Mesendoderm (in vitro differentiated cells): ENCODE results near the gene ZMYND8.

ENCODE experiments used
- DNase-seq: peaks from one replicate; pipeline ENCODE4 v3.0.0; 2013
- H2AK5ac ChIP-seq: 2 replicates; pipeline ENCODE4 v1.6.1; 2013; ENCODE audit warnings: low read length, inconsistent platforms
- H2BK120ac ChIP-seq: 2 replicates; pipeline ENCODE4 v1.6.1; 2013; ENCODE audit warnings: low read depth, mild to moderate bottlenecking, low read length, moderate library complexity, mixed read lengths
- H2BK15ac ChIP-seq: replicated peaks from 2 replicates; pipeline ENCODE4 v1.6.1; 2013; ENCODE audit warnings: low read depth, mild to moderate bottlenecking, moderate library complexity
- H2BK5ac ChIP-seq: 2 replicates; pipeline ENCODE4 v1.6.1; 2013; ENCODE audit warnings: low read length, inconsistent platforms
- H3K18ac ChIP-seq: 2 replicates; pipeline ENCODE4 v1.6.1; 2013; ENCODE audit warnings: mild to moderate bottlenecking, low read length, mixed read lengths
- H3K23ac ChIP-seq: one replicate; pipeline ENCODE4 v1.6.1; 2013; ENCODE audit warnings: low read length
- H3K27ac ChIP-seq: 2 replicates; pipeline ENCODE4 v1.5.1; 2013; ENCODE audit warnings: low read depth, mild to moderate bottlenecking, inconsistent platforms, low read length, moderate library complexity
- H3K27me3 ChIP-seq: 2 replicates; pipeline ENCODE4 v1.6.1; 2013; ENCODE audit warnings: low read length, control low read depth, mild to moderate bottlenecking, inconsistent platforms; ENCODE audit not compliant: insufficient read depth, poor library complexity
- H3K36me3 ChIP-seq: 2 replicates; pipeline ENCODE4 v1.6.1; 2013; ENCODE audit warnings: low read length, inconsistent platforms; ENCODE audit not compliant: control insufficient read depth, insufficient read depth
- H3K4ac ChIP-seq: one replicate; pipeline ENCODE4 v1.6.1; 2013; ENCODE audit warnings: low read depth, mild to moderate bottlenecking, low read length, moderate library complexity
- H3K4me1 ChIP-seq: 2 replicates; pipeline ENCODE4 v1.6.1; 2013; ENCODE audit warnings: low read depth, low read length, inconsistent platforms; ENCODE audit not compliant: control insufficient read depth
- H3K4me2 ChIP-seq: 2 replicates; pipeline ENCODE4 v1.6.1; 2013; ENCODE audit warnings: low read length
- H3K4me3 ChIP-seq: 2 replicates; pipeline ENCODE4 v1.5.1; 2013; ENCODE audit warnings: mild to moderate bottlenecking, low read length
- H3K56ac ChIP-seq: one replicate; pipeline ENCODE4 v1.6.1; 2013; ENCODE audit warnings: low read length
- H3K79me1 ChIP-seq: 2 replicates; pipeline ENCODE4 v1.6.1; 2013; ENCODE audit warnings: low read length, inconsistent platforms
- H3K79me2 ChIP-seq: 2 replicates; pipeline ENCODE4 v1.6.1; 2013; ENCODE audit warnings: mild to moderate bottlenecking, low read length; ENCODE audit not compliant: control insufficient read depth, insufficient read depth
- H3K9ac ChIP-seq: 2 replicates; pipeline ENCODE4 v1.6.1; 2013; ENCODE audit warnings: low read length, inconsistent platforms
- H4K5ac ChIP-seq: one replicate; pipeline ENCODE4 v1.6.1; 2013; ENCODE audit warnings: low read length
- H4K8ac ChIP-seq: one replicate; pipeline ENCODE4 v1.6.1; 2013; ENCODE audit warnings: low read depth, mild to moderate bottlenecking, control low read depth, low read length, moderate library complexity
- WGBS: extraction: QIAGEN DNeasy Blood & Tissue Kit; methylation state at CpG from one replicate; pipeline ENCODE4 v1.1.7; 2013; ENCODE audit warnings: low lambda C conversion rate, missing lambda C conversion rate; ENCODE audit not compliant: insufficient coverage; ENCODE audit errors: extremely low coverage; 5-methylcytosine and 5-hydroxymethylcytosine counted together

The ZMYND8 gene

DNA sequence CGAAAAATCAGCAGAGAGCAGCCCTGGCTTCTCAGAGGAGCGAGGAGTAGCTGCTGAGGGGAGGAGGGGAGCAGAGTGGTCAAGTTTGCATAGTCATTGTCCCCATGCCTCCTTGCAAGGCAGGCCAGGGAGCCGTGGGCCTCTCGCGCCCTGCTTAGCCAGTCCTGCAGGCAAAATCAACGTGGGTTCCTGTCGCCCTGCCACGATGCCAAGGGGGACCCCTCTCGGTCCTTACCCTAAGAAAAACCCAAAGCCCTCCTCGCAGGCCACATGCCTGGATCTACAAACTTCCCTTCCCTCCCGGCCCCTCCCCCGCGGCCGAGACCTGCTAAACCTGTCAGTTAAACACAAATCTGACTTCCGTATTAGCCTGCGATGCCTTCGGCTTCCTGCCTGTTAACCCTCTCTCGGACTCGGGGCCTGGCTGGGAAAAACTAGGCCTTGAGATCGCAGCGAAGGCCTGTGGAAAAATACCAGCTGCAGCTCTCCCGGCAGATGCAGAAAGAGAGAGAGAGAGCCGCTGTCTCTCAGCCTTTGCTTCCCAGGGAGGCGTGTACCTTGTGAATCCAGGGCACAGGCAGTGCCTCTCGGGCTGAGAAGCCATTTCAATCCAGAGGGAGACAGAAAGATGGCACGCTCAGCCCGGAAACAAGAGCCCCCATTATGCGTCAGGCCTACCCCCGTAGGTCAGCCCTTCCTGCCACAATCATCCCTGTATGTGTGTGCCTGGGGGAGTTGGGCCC, 968 bp upstream of the ZMYND8 start:
- peak overlapping the region; percentile 100 for H2BK120ac ChIP-seq
- peak overlapping the region; percentile 61 for H4K5ac ChIP-seq
- DNase-seq, result peak; percentile 99
- H2AK5ac ChIP-seq, result peak overlapping the region; percentile 97
- H3K56ac ChIP-seq, result peak overlapping the region; percentile 98
- H3K4me2 ChIP-seq, result no peak overlapping the region
- peak overlapping the region; percentile 86 for H2BK15ac ChIP-seq
- peak overlapping the region; percentile 98 for H3K27ac ChIP-seq
- H2BK5ac ChIP-seq, result peak overlapping the region; percentile 92
- H3K18ac ChIP-seq, result peak overlapping the region; percentile 100
- H3K23ac ChIP-seq, result peak overlapping the region; percentile 48
- no peak overlapping the region for H3K4me3 ChIP-seq
- peaks cover 54% of the 10 kb centered on the region for H3K4me1 ChIP-seq
- H3K79me1 ChIP-seq, result peaks cover 2% of the 10 kb centered on the region
- no peaks in the 10 kb centered on the region for H3K27me3 ChIP-seq
- H3K4ac ChIP-seq, result peak overlapping the region; percentile 100
- H3K79me2 ChIP-seq, result peaks cover 43% of the 10 kb centered on the region
- H3K36me3 ChIP-seq, result no peaks in the 10 kb centered on the region
- no CpG with 5 or more reads among the region's 29 CpGs for WGBS
- peak overlapping the region; percentile 86 for H3K9ac ChIP-seq
- H4K8ac ChIP-seq, result peak overlapping the region; percentile 99

DNA sequence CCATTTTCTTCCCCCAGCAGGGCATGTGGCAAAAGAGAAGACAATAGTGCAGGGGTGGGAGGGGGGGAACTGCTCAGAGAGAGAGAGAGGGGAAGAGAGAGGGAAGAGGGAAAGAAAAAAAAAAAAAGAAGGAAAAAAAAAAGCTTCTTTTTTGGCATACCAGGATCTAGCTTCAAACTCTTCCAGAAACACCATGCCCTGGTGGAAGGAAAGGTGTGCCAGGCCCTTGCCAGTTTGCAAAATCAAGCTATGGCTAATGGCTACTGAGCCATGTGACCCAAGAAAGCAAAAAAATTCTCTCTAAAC, 326 bp downstream of the ZMYND8 start:
- Histone ChIP-seq H3K9ac (peak overlapping the region; percentile 77), H3K4me2 (no peak overlapping the region), H2BK15ac (peak overlapping the region; percentile 62), H3K27ac (peak overlapping the region; percentile 95), H4K5ac (peak overlapping the region; percentile 98), H3K4me3 (no peak overlapping the region), H3K79me2 (peaks cover 44% of the 10 kb centered on the region), H3K27me3 (no peaks in the 10 kb centered on the region), H4K8ac (peak overlapping the region; percentile 42), H2AK5ac (peak overlapping the region; percentile 92), H2BK5ac (peak overlapping the region; percentile 96), H3K23ac (no peak overlapping the region), H3K56ac (peak overlapping the region; percentile 93), H3K36me3 (no peaks in the 10 kb centered on the region), H3K4ac (peak overlapping the region; percentile 99), H3K18ac (peak overlapping the region; percentile 100), H3K4me1 (peaks cover 61% of the 10 kb centered on the region), H2BK120ac (peak overlapping the region; percentile 96), H3K79me1 (peaks cover 2% of the 10 kb centered on the region)
- DNase-seq, result no peak

DNA sequence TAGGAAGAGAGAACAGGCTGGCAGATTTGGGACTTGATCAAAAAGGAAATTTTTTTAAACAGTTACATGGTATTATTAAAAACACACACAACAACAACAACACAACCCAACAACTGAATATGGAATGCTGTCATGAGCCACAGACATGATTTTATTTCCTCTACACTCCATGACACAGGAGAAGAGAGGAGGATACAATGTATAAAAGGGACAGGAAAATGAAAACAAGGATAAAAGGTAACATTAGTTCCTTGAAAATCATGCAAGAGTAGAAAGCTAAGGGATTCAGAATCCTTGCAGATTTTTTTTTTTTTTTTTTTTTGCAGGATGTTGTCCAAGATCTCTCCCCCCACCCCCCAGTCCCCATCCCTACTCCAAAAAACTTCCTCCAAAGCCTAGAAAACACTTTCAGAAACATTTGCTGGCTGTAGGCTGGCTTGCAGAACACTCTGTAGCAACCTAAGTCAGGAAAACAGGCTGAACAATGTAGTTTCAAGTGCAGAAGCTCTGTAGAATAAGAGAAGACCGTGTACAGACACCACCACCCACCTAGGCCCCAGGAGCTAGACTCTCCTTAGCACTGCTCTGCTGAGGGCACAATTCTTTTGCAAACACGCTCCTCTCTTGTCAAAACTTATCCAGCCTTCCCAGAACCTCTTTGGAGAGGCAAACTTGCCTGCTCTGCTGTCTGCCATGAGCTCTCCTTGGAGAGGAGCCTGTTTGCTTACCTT, 845 bp downstream of the ZMYND8 start:
- Histone ChIP-seq H3K36me3 (no peaks in the 10 kb centered on the region), H3K4me1 (peaks cover 65% of the 10 kb centered on the region), H2AK5ac (peak overlapping the region; percentile 95), H2BK120ac (peak overlapping the region; percentile 96), H4K8ac (no peak overlapping the region), H3K79me1 (peaks cover 2% of the 10 kb centered on the region), H3K23ac (no peak overlapping the region), H3K27ac (peak overlapping the region; percentile 95), H3K18ac (peak overlapping the region; percentile 100), H4K5ac (peak overlapping the region; percentile 98), H3K79me2 (peaks cover 49% of the 10 kb centered on the region), H3K27me3 (no peaks in the 10 kb centered on the region), H3K56ac (peak overlapping the region; percentile 93), H2BK15ac (peak overlapping the region; percentile 45), H3K9ac (peak overlapping the region; percentile 77), H2BK5ac (peak overlapping the region; percentile 85), H3K4ac (peak overlapping the region; percentile 99), H3K4me2 (peak overlapping the region; percentile 50), H3K4me3 (no peak overlapping the region)
- WGBS, result no CpG with 5 or more reads among the region's 2 CpGs
- DNase-seq, result peak; percentile 55

DNA sequence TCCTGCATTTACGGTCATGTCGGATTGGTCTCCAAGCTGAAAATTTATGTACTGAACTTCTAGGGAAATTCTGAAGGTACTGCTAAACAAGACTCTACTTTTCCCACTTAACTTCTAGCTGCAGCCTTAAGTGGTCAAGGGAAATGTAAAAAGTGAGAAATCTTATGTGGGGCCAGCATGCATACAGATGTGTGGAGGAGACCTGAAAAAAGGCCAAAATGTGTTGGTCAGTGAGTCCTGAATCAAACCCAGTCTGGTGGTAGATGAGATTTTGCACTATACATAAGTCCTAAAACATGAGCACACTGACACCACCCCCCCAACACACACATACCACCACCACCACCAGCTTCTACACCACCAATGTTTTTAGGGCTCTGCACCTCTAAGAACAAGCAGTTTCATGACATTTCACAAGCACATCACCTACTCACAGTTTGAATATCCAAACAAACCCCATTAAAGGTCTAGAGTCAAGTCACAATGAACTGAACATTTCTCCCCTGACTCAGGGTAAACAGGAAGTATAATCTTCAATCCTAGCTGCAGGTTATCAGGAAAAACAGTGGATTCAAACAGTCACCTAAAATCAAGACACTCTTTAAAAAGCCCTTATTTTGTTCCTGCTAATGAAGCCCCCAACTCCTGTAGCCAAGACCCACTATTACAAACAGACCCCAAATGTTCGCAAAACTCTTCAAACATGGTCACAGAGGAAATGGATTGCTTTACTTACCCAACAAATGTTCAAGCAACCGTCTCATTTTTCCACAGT, 1.6 kb downstream of the ZMYND8 start:
- DNase-seq, result no peak
- Histone ChIP-seq H2BK120ac (peak overlapping the region; percentile 76), H3K4me2 (peak overlapping the region; percentile 14), H2AK5ac (peak overlapping the region; percentile 19), H4K8ac (no peak overlapping the region), H3K4me3 (no peak overlapping the region), H3K79me2 (peaks cover 48% of the 10 kb centered on the region), H3K4ac (peak overlapping the region; percentile 79), H3K18ac (peak overlapping the region; percentile 98), H2BK15ac (no peak overlapping the region), H3K9ac (peak overlapping the region; percentile 76), H3K79me1 (peaks cover 2% of the 10 kb centered on the region), H2BK5ac (peak overlapping the region; percentile 31), H3K27ac (peak overlapping the region; percentile 54), H4K5ac (no peak overlapping the region), H3K4me1 (peaks cover 61% of the 10 kb centered on the region), H3K36me3 (no peaks in the 10 kb centered on the region), H3K23ac (no peak overlapping the region), H3K27me3 (no peaks in the 10 kb centered on the region), H3K56ac (peak overlapping the region; percentile 80)
- WGBS, result no CpG with 5 or more reads among the region's 4 CpGs

DNA sequence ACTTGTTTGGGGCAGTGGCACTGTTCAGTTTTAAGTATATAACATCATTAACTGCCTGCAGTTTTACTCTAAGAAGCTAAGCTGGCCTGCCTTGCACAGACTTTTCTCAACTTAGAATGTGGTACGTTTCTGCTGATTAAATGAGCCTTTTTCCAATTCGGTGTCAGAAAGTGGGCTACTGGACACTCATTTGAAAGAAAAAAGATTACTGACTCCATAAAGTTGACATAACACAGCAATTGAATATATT, 2.1 kb downstream of the ZMYND8 start:
- Histone ChIP-seq H2AK5ac (no peak overlapping the region), H3K4me2 (peak overlapping the region; percentile 6), H3K23ac (no peak overlapping the region), H3K36me3 (no peaks in the 10 kb centered on the region), H3K79me1 (no peaks in the 10 kb centered on the region), H4K8ac (no peak overlapping the region), H2BK5ac (peak overlapping the region; percentile 7), H3K4me1 (peaks cover 60% of the 10 kb centered on the region), H4K5ac (no peak overlapping the region), H3K56ac (peak overlapping the region; percentile 80), H3K18ac (peak overlapping the region; percentile 98), H3K79me2 (peaks cover 45% of the 10 kb centered on the region), H3K9ac (peak overlapping the region; percentile 76), H3K4ac (no peak overlapping the region), H2BK15ac (peak overlapping the region; percentile 75), H2BK120ac (peak overlapping the region; percentile 88), H3K27ac (peak overlapping the region; percentile 54), H3K27me3 (no peaks in the 10 kb centered on the region), H3K4me3 (no peak overlapping the region)
- no peak for DNase-seq
- no CpG with 5 or more reads among the region's 2 CpGs for WGBS
